H9 (cell line): ENCODE measurements around the gene SRRM2. TPM values are rescaled to one million over a fixed set of nuclear protein-coding genes. Genes with fewer than 3 reads are reported as not detected.

Experiments used
- DNase-seq: peaks from one replicate; pipeline ENCODE4 v3.0.0-alpha.2; 2017
- H2AFZ ChIP-seq: one replicate; pipeline ENCODE4 v1.6.1; 2013; ENCODE audit warnings: mild to moderate bottlenecking, low read length, control low read depth, moderate library complexity
- H2AK5ac ChIP-seq: 2 replicates; pipeline ENCODE4 v1.6.1; 2013; ENCODE audit warnings: low read length, control low read depth, mixed read lengths; ENCODE audit not compliant: insufficient read length
- H2BK120ac ChIP-seq: one replicate; pipeline ENCODE4 v1.6.1; 2013; ENCODE audit warnings: low read depth, mild to moderate bottlenecking, low read length, control low read depth, inconsistent platforms; ENCODE audit not compliant: poor library complexity, severe bottlenecking
- H2BK12ac ChIP-seq: 2 replicates; pipeline ENCODE4 v1.6.1; 2013; ENCODE audit warnings: low read length, control low read depth, mixed read lengths, low read depth; ENCODE audit not compliant: insufficient read length
- H2BK15ac ChIP-seq: 2 replicates; pipeline ENCODE4 v1.6.1; 2013; ENCODE audit warnings: low read depth, low read length, control low read depth
- H2BK20ac ChIP-seq: one replicate; pipeline ENCODE4 v1.6.1; 2013; ENCODE audit warnings: low read depth, mild to moderate bottlenecking, low read length, control low read depth, inconsistent platforms; ENCODE audit not compliant: poor library complexity, severe bottlenecking
- H2BK5ac ChIP-seq: 2 replicates; pipeline ENCODE4 v1.6.1; 2013; ENCODE audit warnings: low read length, control low read depth, mixed read lengths; ENCODE audit not compliant: insufficient read length
- H3K14ac ChIP-seq: 2 replicates; pipeline ENCODE4 v1.6.1; 2013; ENCODE audit warnings: low read length, control low read depth; ENCODE audit not compliant: insufficient read depth
- H3K18ac ChIP-seq: 2 replicates; pipeline ENCODE4 v1.6.1; 2013; ENCODE audit warnings: low read depth, mild to moderate bottlenecking, mixed read lengths, low read length, control low read depth; ENCODE audit not compliant: insufficient read length
- H3K23ac ChIP-seq: 2 replicates; pipeline ENCODE4 v1.6.1; 2013; ENCODE audit warnings: low read length, control low read depth, mixed read lengths, low read depth; ENCODE audit not compliant: insufficient read length
- H3K23me2 ChIP-seq: 2 replicates; pipeline ENCODE4 v1.6.1; 2013; ENCODE audit warnings: low read depth, mild to moderate bottlenecking, mixed read lengths, low read length, control low read depth; ENCODE audit not compliant: insufficient read length, poor library complexity, severe bottlenecking
- H3K27ac ChIP-seq: 2 replicates; pipeline ENCODE4 v1.5.1; 2013; ENCODE audit warnings: low read length, control low read depth, mixed read lengths, low read depth; ENCODE audit not compliant: insufficient read length
- H3K27me3 ChIP-seq: 2 replicates; pipeline ENCODE4 v1.6.1; 2013; ENCODE audit warnings: low read length, control low read depth, inconsistent platforms; ENCODE audit not compliant: insufficient read depth
- H3K4ac ChIP-seq: 2 replicates; pipeline ENCODE4 v1.6.1; 2013; ENCODE audit warnings: low read depth, mild to moderate bottlenecking, control low read depth, inconsistent platforms, low read length, moderate library complexity
- H3K4me1 ChIP-seq: 2 replicates; pipeline ENCODE4 v1.6.1; 2013; ENCODE audit warnings: low read length, control low read depth, inconsistent platforms; ENCODE audit not compliant: insufficient read depth
- H3K4me2 ChIP-seq: 2 replicates; pipeline ENCODE4 v1.6.1; 2013; ENCODE audit warnings: low read length, control low read depth, mixed read lengths; ENCODE audit not compliant: insufficient read length, insufficient read depth
- H3K56ac ChIP-seq: 2 replicates; pipeline ENCODE4 v1.6.1; 2013; ENCODE audit warnings: low read depth, mild to moderate bottlenecking, mixed read lengths, low read length, control low read depth; ENCODE audit not compliant: insufficient read length
- H3K79me1 ChIP-seq: 2 replicates; pipeline ENCODE4 v1.6.1; 2013; ENCODE audit warnings: low read depth, mild to moderate bottlenecking, moderate library complexity, low read length, control low read depth, inconsistent platforms; ENCODE audit not compliant: insufficient read depth, poor library complexity, severe bottlenecking
- H3K79me2 ChIP-seq: 2 replicates; pipeline ENCODE4 v1.6.1; 2013; ENCODE audit warnings: low read length, control low read depth, inconsistent platforms; ENCODE audit not compliant: insufficient read depth
- H3K9ac ChIP-seq: 2 replicates; pipeline ENCODE4 v1.6.1; 2013; ENCODE audit warnings: low read length, control low read depth, mixed read lengths; ENCODE audit not compliant: insufficient read length; ENCODE audit errors: extremely low read depth
- H3K9me3 ChIP-seq: one replicate; pipeline ENCODE4 v1.6.1; 2013; ENCODE audit warnings: low read depth, low read length, inconsistent platforms; ENCODE audit not compliant: control insufficient read depth
- H3T11ph ChIP-seq: one replicate; pipeline ENCODE4 v1.6.1; 2013; ENCODE audit warnings: mild to moderate bottlenecking, low read length, control low read depth, inconsistent platforms
- H4K20me1 ChIP-seq: one replicate; pipeline ENCODE4 v1.6.1; 2013; ENCODE audit not compliant: control insufficient read depth, insufficient read length, insufficient read depth
- H4K5ac ChIP-seq: 2 replicates; pipeline ENCODE4 v1.6.1; 2013; ENCODE audit warnings: low read depth, mild to moderate bottlenecking, mixed read lengths, low read length, control low read depth; ENCODE audit not compliant: insufficient read length
- H4K8ac ChIP-seq: replicated peaks from 2 replicates; pipeline ENCODE4 v1.6.1; 2013; ENCODE audit warnings: low read length, control low read depth, mixed read lengths, low read depth; ENCODE audit not compliant: insufficient read length
- H4K91ac ChIP-seq: 2 replicates; pipeline ENCODE4 v1.6.1; 2013; ENCODE audit warnings: low read depth, mild to moderate bottlenecking, moderate library complexity, mixed read lengths, low read length, control low read depth; ENCODE audit not compliant: insufficient read length
- H3K27ac Mint-ChIP-seq, 3 experiments: 2 replicates in 2 of 3; 3 replicates in 1 of 3; pipeline ENCODE4 v1.8.0; 2020 to 2021; ENCODE audit warnings: mixed read lengths in 3 of 3, mild to moderate bottlenecking in 1 of 3, moderate library complexity in 1 of 3
- H3K27me3 Mint-ChIP-seq: 2 replicates; pipeline ENCODE4 v1.8.0; 2021; ENCODE audit warnings: low read depth, mild to moderate bottlenecking, moderate library complexity, mixed read lengths
- H3K36me3 Mint-ChIP-seq, 3 experiments: 2 replicates in 2 of 3; 3 replicates in 1 of 3; pipeline ENCODE4 v1.8.0; 2020 to 2021; ENCODE audit warnings: low read depth in 3 of 3, mixed read lengths in 3 of 3; ENCODE audit not compliant: insufficient read depth in 1 of 3
- H3K4me1 Mint-ChIP-seq, 2 experiments: 2 replicates each; pipeline ENCODE4 v1.8.0; 2020; ENCODE audit warnings: mixed read lengths in 2 of 2
- H3K4me3 Mint-ChIP-seq, 2 experiments: 2 replicates in 1 of 2; 3 replicates in 1 of 2; pipeline ENCODE4 v1.8.0; 2020 to 2021; ENCODE audit warnings: mild to moderate bottlenecking in 2 of 2, mixed read lengths in 2 of 2, moderate library complexity in 1 of 2
- H3K9me3 Mint-ChIP-seq, 2 experiments: 2 replicates in 1 of 2; 3 replicates in 1 of 2; pipeline ENCODE4 v1.8.0; 2020; ENCODE audit warnings: mild to moderate bottlenecking in 2 of 2, mixed read lengths in 2 of 2, moderate library complexity in 1 of 2
- CTCF ChIP-seq: fragments of 200-600 bp; sonication (generic); conservative IDR thresholded peaks from 3 replicates; pipeline ENCODE4 v1.8.0; 2021; ENCODE audit warnings: antibody characterized with exemption, mild to moderate bottlenecking
- WGBS: extraction: QIAGEN DNeasy Blood & Tissue Kit; methylation state at CpG from one replicate; pipeline ENCODE4 v1.1.7; 2013; ENCODE audit warnings: missing lambda C conversion rate, low lambda C conversion rate, mixed read lengths; ENCODE audit not compliant: insufficient read length; ENCODE audit errors: extremely low coverage; 5-methylcytosine and 5-hydroxymethylcytosine counted together
- total RNA-seq: library from RNA; stranded (reverse); gene quantifications from 2 replicates; pipeline ENCODE4 v1.2.1, GENCODE V29; 2021

SRRM2 gene
- total RNA-seq, 1 experiment from 2014 or later: 694 TPM

- Histone ChIP-seq H3K14ac (peak overlapping the region; percentile 99), H3K79me1 (peaks cover 9% of the 10 kb centered on the region), H3K4me2 (peak overlapping the region; percentile 71), H2BK15ac (no peak overlapping the region), H2BK20ac (no peak overlapping the region), H3K27ac (peak overlapping the region; percentile 93), H2BK120ac (no peak overlapping the region), H3K56ac (no peak overlapping the region), H3K79me2 (peaks cover 44% of the 10 kb centered on the region), H2BK12ac (no peak overlapping the region), H4K20me1 (no peaks in the 10 kb centered on the region), H4K91ac (no peak overlapping the region), H3K4me1 (peaks cover 3% of the 10 kb centered on the region; the same call in 1 of the 2 replicates), H2AK5ac (no peak overlapping the region), H4K5ac (no peak overlapping the region), H2BK5ac (no peak overlapping the region), H3T11ph (no peak overlapping the region), H3K9ac (peak overlapping the region; percentile 84), H3K4ac (peak overlapping the region; percentile 42; the same call in 1 of the 2 replicates), H2AFZ (no peak overlapping the region), H3K9me3 (no peaks in the 10 kb centered on the region), H3K18ac (peak overlapping the region; percentile 86), H4K8ac (no peak overlapping the region), H3K23ac (no peak overlapping the region), H3K27me3 (no peaks in the 10 kb centered on the region), H3K23me2 (peaks cover 8% of the 10 kb centered on the region)
- Mint-ChIP-seq H3K4me1 (peaks cover 38 to 43% of the 10 kb centered on the region in 2 experiments), H3K27me3 (peaks cover 2% of the 10 kb centered on the region; the same call in 1 of the 2 replicates), H3K9me3 (peaks cover 0 to 3% of the 10 kb centered on the region in 2 experiments; a peak in 2 of 5 replicates), H3K4me3 (peak overlapping the region; percentile 90 to 94), H3K36me3 (peaks cover 52 to 60% (median 60%) of the 10 kb centered on the region in 3 experiments), H3K27ac (peak overlapping the region; percentile 88 to 99 (median 91))
- WGBS: no CpG with 5 or more reads among the region's 82 CpGs
- no peak for TF ChIP-seq CTCF
- no peak for DNase-seq
Measured at GRCh38 chr16:2752850-2753732, 653 bp downstream of the SRRM2 start.
